Fibroblast of lung (primary cell): Measurements from ENCODE around the gene KCNJ11. TPM values are rescaled to one million over a fixed set of nuclear protein-coding genes. Genes with fewer than 3 reads are reported as not detected.

Experiments used
- DNase-seq, 2 donors: peaks; one replicate each; pipeline versions ENCODE4 v3.0.0 to v3.0.0-alpha.2; 2010; ENCODE audit warnings: low read depth in 2 of 2
- H2AFZ ChIP-seq: 2 replicates; pipeline ENCODE4 v1.5.1; 2012; ENCODE audit warnings: low read length, control low read depth, inconsistent platforms
- H3K27ac ChIP-seq: 2 replicates; pipeline ENCODE4 v1.5.1; 2011; ENCODE audit warnings: low read length, control low read depth; ENCODE audit not compliant: insufficient read depth
- H3K27me3 ChIP-seq: 2 replicates; pipeline ENCODE4 v1.5.1; 2011; ENCODE audit warnings: mild to moderate bottlenecking, low read length; ENCODE audit not compliant: control insufficient read depth, insufficient read depth
- H3K36me3 ChIP-seq: 2 replicates; pipeline ENCODE4 v1.5.1; 2011; ENCODE audit warnings: low read length; ENCODE audit not compliant: control insufficient read depth, insufficient read depth
- H3K4me1 ChIP-seq: 2 replicates; pipeline ENCODE4 v1.5.1; 2011; ENCODE audit warnings: low read length; ENCODE audit not compliant: control insufficient read depth, insufficient read depth; ENCODE audit errors: extremely low read depth
- H3K4me2 ChIP-seq: 2 replicates; pipeline ENCODE4 v1.5.1; 2011; ENCODE audit warnings: low read length, control low read depth; ENCODE audit not compliant: insufficient read depth; ENCODE audit errors: extremely low read depth
- H3K4me3 ChIP-seq, 4 experiments: fragments of 200-600 bp in 1 of 4; sonication (generic) in 1 of 4; replicated peaks in 1 of 4; 2 replicates each; pipeline ENCODE4 v1.5.1; 2011 to 2016; ENCODE audit warnings: low read length in 4 of 4, low read depth in 3 of 4, mild to moderate bottlenecking in 3 of 4, control low read depth in 2 of 4, inconsistent platforms in 1 of 4, mixed read lengths in 1 of 4; ENCODE audit not compliant: insufficient read depth in 1 of 4; ENCODE audit errors: control extremely low read depth in 1 of 4
- H3K79me2 ChIP-seq: 2 replicates; pipeline ENCODE4 v1.5.1; 2012; ENCODE audit warnings: mild to moderate bottlenecking, low read length, inconsistent platforms; ENCODE audit not compliant: control insufficient read depth, insufficient read depth
- H3K9ac ChIP-seq: 2 replicates; pipeline ENCODE4 v1.5.1; 2011; ENCODE audit warnings: mild to moderate bottlenecking, low read length, control low read depth; ENCODE audit not compliant: insufficient read depth
- H3K9me3 ChIP-seq: 2 replicates; pipeline ENCODE4 v1.5.1; 2012; ENCODE audit warnings: low read depth, low read length; ENCODE audit not compliant: control insufficient read depth, insufficient read depth
- H4K20me1 ChIP-seq: 2 replicates; pipeline ENCODE4 v1.5.1; 2011; ENCODE audit warnings: low read length; ENCODE audit not compliant: control insufficient read depth, insufficient read depth; ENCODE audit errors: extremely low read depth
- EZH2 ChIP-seq: IDR thresholded peaks from 2 replicates; pipeline ENCODE4 v1.5.1; 2012; ENCODE audit warnings: low read length, control low read depth, mild to moderate bottlenecking; ENCODE audit errors: missing control alignments
- polyA plus RNA-seq, 2 donors: library from polyadenylated mRNA; depleted of rRNA in 1 of 2; stranded (reverse) in 1 of 2; unstranded in 1 of 2; fragments of >200 nt; gene quantifications; 2 replicates each; pipeline ENCODE4 v1.2.1, GENCODE V29; 2011 to 2012; ENCODE audit warnings: missing spikeins in 1 of 2
- total RNA-seq: library from RNA; depleted of rRNA; stranded (reverse); fragments of >200 nt; gene quantifications from 2 replicates; pipeline ENCODE4 v1.2.1, GENCODE V29; 2014
- TF ChIP-seq, protein P1 (sequence below), 2 donors: IDR thresholded peaks in 1 of 2; conservative IDR thresholded peaks in 1 of 2; 1 replicate in 1 of 2; 2 replicates in 1 of 2; pipeline ENCODE4 v1.5.1; 2011 to 2012; ENCODE audit warnings: low read length in 2 of 2, control low read depth in 1 of 2, inconsistent platforms in 1 of 2, low read depth in 1 of 2, mild to moderate bottlenecking in 1 of 2

The KCNJ11 gene
- total and polyA plus RNA-seq, 2 donors (not counting 1 experiment from before 2014, with no cell fraction given): not detected

- no peaks in the 10 kb centered on the region for H3K9me3 ChIP-seq
- no peak for DNase-seq
Measured at GRCh38 chr11:17387811-17388210, 648 bp downstream of the KCNJ11 start.

GRCh38 chr11:17387254-17387653 is 1.2 kb downstream of the KCNJ11 start:
- Histone ChIP-seq H3K27ac (no peak overlapping the region), H3K4me1 (no peaks in the 10 kb centered on the region)
- TF ChIP-seq, protein P1, sequence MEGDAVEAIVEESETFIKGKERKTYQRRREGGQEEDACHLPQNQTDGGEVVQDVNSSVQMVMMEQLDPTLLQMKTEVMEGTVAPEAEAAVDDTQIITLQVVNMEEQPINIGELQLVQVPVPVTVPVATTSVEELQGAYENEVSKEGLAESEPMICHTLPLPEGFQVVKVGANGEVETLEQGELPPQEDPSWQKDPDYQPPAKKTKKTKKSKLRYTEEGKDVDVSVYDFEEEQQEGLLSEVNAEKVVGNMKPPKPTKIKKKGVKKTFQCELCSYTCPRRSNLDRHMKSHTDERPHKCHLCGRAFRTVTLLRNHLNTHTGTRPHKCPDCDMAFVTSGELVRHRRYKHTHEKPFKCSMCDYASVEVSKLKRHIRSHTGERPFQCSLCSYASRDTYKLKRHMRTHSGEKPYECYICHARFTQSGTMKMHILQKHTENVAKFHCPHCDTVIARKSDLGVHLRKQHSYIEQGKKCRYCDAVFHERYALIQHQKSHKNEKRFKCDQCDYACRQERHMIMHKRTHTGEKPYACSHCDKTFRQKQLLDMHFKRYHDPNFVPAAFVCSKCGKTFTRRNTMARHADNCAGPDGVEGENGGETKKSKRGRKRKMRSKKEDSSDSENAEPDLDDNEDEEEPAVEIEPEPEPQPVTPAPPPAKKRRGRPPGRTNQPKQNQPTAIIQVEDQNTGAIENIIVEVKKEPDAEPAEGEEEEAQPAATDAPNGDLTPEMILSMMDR (conservative IDR thresholded peaks at IDR 0.05 in 1 of 2, IDR thresholded peaks at IDR 0.05 in 1 of 2; ENCODE audit: low read depth in 1 of 2, low read length in 2 of 2): no peak
- TF ChIP-seq EZH2: no peak

More at GRCh38 chr11:17387811-17388210, 648 bp downstream of the KCNJ11 start:
- Histone ChIP-seq H3K4me2 (no peak overlapping the region), H3K4me1 (no peaks in the 10 kb centered on the region), H3K27ac (no peak overlapping the region), H3K4me3 (no peak overlapping the region), H3K36me3 (no peaks in the 10 kb centered on the region), H3K27me3 (peaks cover 4% of the 10 kb centered on the region), H4K20me1 (no peaks in the 10 kb centered on the region), H3K79me2 (no peaks in the 10 kb centered on the region), H3K9ac (no peak overlapping the region), H2AFZ (no peak overlapping the region)
- TF ChIP-seq, protein P1 (conservative IDR thresholded peaks at IDR 0.05 in 1 of 2, IDR thresholded peaks at IDR 0.05 in 1 of 2; ENCODE audit: low read depth in 1 of 2, low read length in 2 of 2): no peak
- TF ChIP-seq EZH2: no peak

GRCh38 chr11:17386331-17387084 is 2.0 kb downstream of the KCNJ11 start:
- H3K27me3 ChIP-seq: peaks cover 4% of the 10 kb centered on the region
- no peak overlapping the region for H3K4me2 ChIP-seq
- H3K9me3 ChIP-seq: no peaks in the 10 kb centered on the region
- peak; percentile 12 to 26 for DNase-seq
- no peaks in the 10 kb centered on the region for H3K79me2 ChIP-seq
- TF ChIP-seq, protein P1 (conservative IDR thresholded peaks at IDR 0.05 in 1 of 2, IDR thresholded peaks at IDR 0.05 in 1 of 2; ENCODE audit: low read depth in 1 of 2, low read length in 2 of 2): peak; percentile 58 to 63
- TF ChIP-seq EZH2: no peak
- H3K36me3 ChIP-seq: no peaks in the 10 kb centered on the region
- H3K4me1 ChIP-seq: no peaks in the 10 kb centered on the region
- no peak overlapping the region for H3K4me3 ChIP-seq
- H4K20me1 ChIP-seq: no peaks in the 10 kb centered on the region
- H2AFZ ChIP-seq: no peak overlapping the region
- H3K9ac ChIP-seq: no peak overlapping the region
- no peak overlapping the region for H3K27ac ChIP-seq

More at GRCh38 chr11:17387254-17387653, 1.2 kb downstream of the KCNJ11 start:
- H3K9me3 ChIP-seq: no peaks in the 10 kb centered on the region
- no peak overlapping the region for H3K4me2 ChIP-seq
- H4K20me1 ChIP-seq: no peaks in the 10 kb centered on the region
- H3K27me3 ChIP-seq: peaks cover 4% of the 10 kb centered on the region
- no peak overlapping the region for H3K4me3 ChIP-seq
- no peak for DNase-seq
- no peaks in the 10 kb centered on the region for H3K36me3 ChIP-seq
- no peak overlapping the region for H2AFZ ChIP-seq
- no peak overlapping the region for H3K9ac ChIP-seq
- no peaks in the 10 kb centered on the region for H3K79me2 ChIP-seq
